HG03097 (cell line): ENCODE results near the gene SLC27A3.
A peak's percentile ranks its signal among the peaks of the same experiment; 100 is the strongest.
"Not testable (repeated sequence)": the region's sequence is repeated elsewhere in the genome, so short reads cannot be mapped to it uniquely, and the experiment has no call there.

Source experiments
- ATAC-seq: cut with Tn5 transposase; IDR thresholded peaks from one replicate; pipeline ENCODE4 v1.9.1; 2021; ENCODE audit not compliant: unreplicated experiment, low FRiP score

Gene SLC27A3

DNA sequence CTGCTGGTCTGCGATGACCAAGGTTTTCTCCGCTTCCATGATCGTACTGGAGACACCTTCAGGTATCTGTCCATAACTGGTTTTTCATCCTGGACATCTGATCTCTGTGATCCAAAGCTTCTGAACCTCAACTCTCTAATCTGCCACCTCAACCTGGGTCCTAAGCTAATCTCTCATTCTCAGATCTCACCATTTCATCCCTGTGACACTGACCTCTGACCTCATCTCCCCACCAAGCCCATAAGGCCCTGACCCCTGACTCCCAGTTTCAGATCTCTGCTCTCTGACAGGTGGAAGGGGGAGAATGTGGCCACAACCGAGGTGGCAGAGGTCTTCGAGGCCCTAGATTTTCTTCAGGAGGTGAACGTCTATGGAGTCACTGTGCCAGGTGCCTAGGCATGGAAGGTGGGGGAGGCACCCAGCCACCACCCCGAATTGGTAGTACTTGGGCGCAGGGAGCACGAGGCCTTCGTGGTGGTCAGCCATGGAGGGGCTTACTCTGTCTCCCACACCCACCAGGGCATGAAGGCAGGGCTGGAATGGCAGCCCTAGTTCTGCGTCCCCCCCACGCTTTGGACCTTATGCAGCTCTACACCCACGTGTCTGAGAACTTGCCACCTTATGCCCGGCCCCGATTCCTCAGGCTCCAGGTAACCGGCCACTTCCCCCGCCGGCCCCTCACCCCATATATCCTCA lies 3.8 kb downstream of the SLC27A3 start:
- ATAC-seq, result no peak

DNA sequence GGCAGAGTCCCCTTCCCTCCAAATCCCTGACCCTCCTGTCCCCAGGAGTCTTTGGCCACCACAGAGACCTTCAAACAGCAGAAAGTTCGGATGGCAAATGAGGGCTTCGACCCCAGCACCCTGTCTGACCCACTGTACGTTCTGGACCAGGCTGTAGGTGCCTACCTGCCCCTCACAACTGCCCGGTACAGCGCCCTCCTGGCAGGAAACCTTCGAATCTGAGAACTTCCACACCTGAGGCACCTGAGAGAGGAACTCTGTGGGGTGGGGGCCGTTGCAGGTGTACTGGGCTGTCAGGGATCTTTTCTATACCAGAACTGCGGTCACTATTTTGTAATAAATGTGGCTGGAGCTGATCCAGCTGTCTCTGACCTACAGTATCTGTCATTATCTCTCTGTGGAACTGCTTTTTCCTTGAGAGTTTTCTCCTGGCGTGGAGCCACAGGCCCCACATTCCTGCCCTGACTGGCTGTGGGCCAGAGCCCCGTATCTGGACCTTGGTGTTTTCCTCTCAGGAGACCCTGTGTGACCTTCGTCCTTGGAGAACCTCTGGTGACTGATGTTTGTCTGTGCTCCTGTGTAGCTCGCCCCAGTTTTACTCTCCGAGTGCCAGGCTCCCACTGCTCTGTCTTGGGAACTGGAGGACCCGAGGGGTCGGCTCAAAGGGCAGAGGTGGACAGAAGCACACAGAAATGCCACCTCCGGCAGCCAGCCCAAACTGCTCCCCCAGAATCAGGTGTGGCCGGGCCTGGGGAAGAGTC lies 4.8 kb downstream of the SLC27A3 start:
- ATAC-seq, result no peak

DNA sequence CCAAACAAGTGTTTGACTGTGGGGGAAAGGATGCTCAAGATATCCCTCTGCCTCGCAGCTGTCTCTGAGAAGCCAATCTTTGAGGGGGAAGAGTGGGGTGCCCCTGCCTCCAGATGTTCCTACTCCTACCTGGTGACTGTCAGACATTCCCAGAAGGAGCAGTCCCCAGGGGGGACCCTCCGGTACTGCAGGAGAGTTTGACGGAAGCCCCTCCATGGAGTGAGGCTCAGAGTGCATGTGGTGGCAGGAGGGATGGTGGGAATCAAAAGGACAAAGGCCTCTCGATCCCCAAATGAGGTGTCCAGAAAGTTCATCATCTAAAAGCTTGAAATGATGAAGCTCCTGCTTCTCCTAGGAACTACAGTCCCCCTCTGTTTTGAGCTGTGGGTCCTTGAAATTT lies 5.3 kb downstream of the SLC27A3 start:
- ATAC-seq, result no peak

DNA sequence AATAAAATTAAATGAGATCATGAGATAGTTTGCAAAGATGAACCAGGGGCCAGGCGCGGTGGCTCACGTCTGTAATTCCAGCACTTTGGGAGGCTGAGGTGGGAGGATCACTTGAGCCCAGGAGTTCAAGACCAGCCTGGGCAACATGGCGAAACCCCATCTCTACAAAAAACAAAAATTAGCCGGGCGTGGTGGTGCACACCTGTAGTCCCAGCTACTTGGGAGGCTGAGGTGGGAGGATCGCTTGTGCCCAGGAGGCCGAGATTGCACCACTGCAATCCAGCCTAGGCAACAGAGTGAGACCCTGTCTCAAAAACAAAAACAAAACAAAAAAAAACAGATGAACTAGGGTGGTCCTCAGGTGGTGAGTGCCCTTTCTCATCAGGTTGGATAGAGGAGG lies 7.4 kb downstream of the SLC27A3 start:
- ATAC-seq, result not testable (repeated sequence)

GRCh38 chr1:153783233-153784190 lies 8.3 kb downstream of the SLC27A3 start:
- peak; percentile 90 for ATAC-seq

DNA sequence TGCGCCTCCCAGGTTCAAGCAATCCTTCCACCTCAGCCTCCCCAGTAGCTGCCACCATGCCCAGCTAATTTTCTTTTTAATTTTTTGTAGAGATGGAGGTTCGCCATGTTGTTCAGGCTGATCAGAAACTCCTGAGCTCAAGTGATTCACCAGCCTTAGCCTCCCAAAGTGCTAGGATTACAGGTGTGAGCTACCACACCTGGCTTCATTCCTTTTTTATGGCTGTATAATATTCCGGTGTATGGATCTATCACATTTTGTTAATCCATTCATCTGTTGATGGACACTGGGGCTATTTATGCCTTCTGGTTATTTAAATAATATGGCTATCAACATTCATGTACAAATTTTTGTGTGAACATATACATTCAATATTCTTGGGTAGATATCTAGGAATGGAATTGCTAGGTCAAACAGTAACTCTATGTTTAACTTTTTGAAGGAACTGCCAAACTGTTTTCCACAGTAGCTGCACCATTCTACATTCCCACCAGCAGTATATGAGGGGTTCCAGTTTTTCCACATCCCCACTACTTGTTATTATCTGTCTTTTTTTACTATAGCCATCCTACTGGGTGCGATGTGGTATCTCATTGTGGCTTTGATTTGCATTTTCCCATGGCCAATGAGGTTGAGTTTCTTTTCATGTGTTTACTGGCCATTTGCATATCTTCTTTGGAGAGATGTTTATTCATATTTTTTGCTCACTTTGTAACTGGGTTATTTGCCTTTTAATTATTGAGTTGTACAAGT lies 11.0 kb downstream of the SLC27A3 start:
- ATAC-seq, result no peak

- ATAC-seq, result no peak
These were observed 14.3 kb downstream of the SLC27A3 start for GRCh38 chr1:153789478-153790034.

DNA sequence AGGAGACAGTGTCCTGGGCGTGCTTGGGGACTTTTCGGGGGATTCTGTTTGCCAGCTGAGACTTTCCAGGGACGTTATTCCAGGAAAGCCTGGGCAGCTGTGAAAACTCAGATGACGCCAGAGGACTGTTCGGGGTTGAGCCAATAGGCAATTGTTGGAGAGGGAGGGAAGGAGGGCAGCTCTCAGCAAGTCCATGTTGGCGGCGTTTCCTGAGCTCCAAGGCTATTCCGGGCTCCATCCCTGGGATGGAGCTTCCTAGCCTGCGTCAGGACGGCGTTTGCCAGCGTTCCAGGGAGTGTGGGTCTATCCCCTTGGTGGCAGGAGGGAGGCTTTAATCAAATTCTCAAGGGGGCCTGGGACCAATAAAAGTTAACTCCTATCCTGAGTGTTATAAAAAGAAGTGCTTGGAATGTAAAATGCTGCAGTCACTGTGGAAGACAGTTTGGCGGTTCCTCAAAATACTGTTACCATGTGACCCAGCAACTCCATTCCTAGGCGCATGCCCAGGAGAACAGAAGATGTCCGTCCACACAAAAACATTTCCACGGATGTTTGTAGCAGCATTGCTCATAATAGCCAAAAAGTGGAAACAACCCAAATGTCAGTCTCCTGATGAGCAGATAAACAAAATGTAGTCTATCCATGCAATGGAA lies 15.2 kb downstream of the SLC27A3 start:
- no peak for ATAC-seq

- ATAC-seq, result peak; percentile 62
These were observed 15.9 kb downstream of the SLC27A3 start for GRCh38 chr1:153790966-153791647.

- no peak for ATAC-seq
These were observed 16.5 kb downstream of the SLC27A3 start for GRCh38 chr1:153791648-153792253.

GRCh38 chr1:153792631-153793041 lies 17.4 kb downstream of the SLC27A3 start:
- no peak for ATAC-seq

GRCh38 chr1:153793261-153793972 lies 18.2 kb downstream of the SLC27A3 start:
- ATAC-seq, result no peak

DNA sequence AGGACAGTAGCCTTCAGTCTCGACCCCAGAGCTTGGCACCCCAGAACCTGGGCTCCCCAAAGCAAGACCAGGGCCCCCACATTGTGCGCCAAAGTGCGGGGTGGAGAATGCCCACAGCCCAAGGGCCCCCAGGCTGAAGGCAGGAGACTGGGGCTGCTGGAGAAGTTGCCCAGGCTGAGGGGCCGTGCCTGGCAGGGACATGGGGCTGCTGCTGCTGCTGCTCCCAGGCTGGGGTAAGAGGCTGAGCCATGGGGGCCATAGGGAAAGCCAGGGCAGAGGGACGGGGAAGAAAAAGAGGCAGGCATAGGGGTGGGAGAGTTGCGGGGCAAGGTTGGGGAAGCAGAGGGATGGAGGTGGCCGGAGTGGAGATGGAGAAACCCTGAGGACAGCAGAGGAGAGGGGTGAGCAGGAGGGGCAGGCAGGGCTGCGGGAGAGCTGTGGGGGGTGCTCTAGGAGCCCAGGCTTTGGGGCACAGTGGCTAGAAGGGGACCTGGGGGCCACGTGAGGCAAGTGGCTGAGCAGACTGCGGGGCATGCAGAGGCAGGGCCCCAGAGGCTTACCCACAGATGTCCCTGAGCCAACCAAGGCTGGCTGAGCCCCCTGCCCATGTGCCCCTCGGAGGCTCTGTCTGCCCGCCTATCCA lies 18.9 kb downstream of the SLC27A3 start:
- no peak for ATAC-seq

DNA sequence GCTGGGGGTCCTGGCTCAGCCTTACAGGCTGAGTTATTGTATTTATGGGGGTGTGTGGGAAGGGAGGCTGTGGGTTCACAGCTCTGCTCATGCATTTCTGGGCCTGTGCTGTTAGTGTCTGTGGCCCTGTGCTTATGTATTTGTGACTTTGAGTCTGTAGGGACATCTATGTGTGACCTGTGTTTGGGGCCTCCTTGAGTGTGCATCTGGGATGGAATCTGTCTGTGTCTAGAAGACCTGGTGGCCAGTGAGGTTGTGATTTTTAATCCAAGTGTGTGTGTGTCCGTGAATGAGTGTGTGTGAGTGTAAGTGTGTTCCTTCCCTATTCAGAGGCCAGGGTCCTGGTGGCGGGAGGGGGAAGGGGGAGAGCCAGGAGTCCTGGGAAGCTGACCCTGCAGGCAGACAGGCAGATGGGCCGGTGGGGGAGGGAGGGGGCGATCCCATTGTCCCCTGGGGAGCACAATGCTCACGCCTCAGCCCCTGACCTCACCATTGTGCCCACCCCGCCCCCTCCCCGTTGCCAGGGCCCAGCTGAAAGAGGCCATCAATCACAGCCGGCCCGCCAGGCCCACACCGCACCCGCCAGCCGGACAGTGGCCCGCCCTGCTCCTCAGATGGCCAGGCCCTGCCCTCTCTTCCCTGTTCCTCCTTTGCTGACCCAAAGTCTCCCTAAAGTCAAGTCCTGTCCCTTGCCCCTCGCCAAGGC lies 19.6 kb downstream of the SLC27A3 start:
- no peak for ATAC-seq

GRCh38 chr1:153795330-153795837 lies 20.2 kb downstream of the SLC27A3 start:
- ATAC-seq, result no peak

- no peak for ATAC-seq
These were observed 21.0 kb downstream of the SLC27A3 start for GRCh38 chr1:153795934-153796785.
